Activated CD4-positive, alpha-beta T cell treated with anti-CD3 and anti-CD28 coated beads for 24 hours (primary cell): Measurements from ENCODE around the gene NAA40.
A peak's percentile ranks its signal among the peaks of the same experiment; 100 is the strongest.

Experiments used
- DNase-seq, 2 donors: peaks; one replicate each; pipeline ENCODE4 v3.0.0-alpha.2; 2020; ENCODE audit warnings: low read depth in 2 of 2

NAA40 gene

GRCh38 chr11:63938479-63939396 is at the start of gene NAA40:
TSS of gene NAA40 (plus strand) at chr11:63939002. CDS start at chr11:63939097, 95 bp downstream.
- peak; percentile 88 to 90 for DNase-seq

DNA sequence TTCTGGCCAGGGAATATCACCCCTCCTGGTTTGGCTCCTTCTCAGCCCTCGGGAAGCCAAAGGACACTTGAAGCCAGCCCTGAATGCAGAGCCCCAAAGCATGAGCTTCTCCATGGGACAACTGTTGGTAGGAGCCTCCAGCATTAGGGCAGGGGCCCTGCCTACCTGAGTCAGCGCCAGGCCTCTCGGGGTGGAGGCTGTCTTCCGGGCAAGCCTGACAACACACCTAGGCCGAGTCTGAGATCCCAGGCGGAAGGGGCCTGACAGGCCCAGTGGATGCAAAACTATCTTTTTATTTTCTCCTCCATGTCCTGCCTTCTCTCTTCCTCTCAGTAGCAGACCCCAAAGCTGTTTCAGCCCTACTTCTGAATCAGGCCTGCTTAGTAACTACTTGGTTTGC is 49.5 kb upstream of the NAA40 start:
- DNase-seq = no peak

DNA sequence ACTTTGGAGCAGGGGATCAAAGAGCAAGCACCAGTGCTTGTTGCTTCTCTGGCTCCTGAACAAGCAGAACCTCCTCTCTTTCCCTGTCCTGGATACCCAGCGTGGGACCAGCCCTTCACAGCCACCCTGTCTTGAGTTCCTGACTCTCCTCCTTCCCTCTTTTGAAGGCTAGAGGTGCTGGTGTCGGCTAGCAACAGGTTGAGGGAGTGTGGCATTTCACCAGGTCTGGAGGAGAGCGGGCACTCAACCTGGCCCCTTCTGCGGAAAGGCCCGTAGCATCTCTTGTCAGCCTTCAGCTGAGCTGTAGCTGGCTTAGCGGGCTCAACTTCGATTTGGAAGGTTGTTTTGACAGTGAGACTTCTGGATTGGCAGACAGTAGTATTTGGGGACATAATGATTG is 48.4 kb upstream of the NAA40 start:
- DNase-seq = no peak

GRCh38 chr11:63892228-63892627 is 46.6 kb upstream of the NAA40 start:
- no peak for DNase-seq

DNA sequence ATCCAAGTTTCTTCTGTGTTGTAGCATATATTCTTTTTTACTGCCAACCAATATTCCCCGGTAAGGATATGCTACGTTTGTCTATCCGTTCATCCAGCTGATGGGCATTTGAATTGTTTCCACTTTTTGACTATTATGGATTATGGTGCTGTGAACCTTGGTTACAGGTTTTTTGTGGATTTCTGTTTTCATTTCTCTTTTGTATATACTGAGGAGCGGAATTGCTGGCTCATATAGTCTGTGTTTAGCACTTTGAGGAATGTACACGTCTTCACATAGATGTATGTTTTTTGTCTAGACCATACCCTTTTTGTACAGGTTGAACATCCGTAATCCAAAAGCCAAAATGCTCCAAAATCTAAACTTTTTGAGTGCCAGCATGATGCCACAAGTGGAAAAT is 45.4 kb upstream of the NAA40 start:
- no peak for DNase-seq

DNA sequence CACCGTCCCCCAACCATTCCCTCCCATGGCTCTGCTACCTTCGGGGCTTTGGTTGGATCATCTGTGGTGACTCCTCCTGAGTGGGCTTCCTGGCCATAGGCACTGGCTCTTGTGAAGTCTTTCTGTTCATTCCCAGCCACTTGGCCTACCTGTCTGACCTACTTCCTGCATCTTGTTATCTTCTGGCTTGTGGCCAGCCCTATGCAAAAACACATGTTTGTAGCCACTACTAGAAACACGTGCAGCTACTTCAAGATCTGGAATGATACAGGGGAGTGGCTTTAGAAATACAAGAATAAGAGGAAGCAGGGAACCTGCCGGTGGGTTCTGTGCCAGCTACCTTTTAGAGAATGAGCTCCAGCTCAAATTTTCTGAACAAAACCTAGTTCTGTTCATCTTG is 42.7 kb upstream of the NAA40 start:
- DNase-seq = no peak

- DNase-seq = no peak
These were observed 41.2 kb upstream of the NAA40 start for GRCh38 chr11:63897459-63898146.

GRCh38 chr11:63901660-63902059 is 37.1 kb upstream of the NAA40 start:
- DNase-seq = no peak

DNA sequence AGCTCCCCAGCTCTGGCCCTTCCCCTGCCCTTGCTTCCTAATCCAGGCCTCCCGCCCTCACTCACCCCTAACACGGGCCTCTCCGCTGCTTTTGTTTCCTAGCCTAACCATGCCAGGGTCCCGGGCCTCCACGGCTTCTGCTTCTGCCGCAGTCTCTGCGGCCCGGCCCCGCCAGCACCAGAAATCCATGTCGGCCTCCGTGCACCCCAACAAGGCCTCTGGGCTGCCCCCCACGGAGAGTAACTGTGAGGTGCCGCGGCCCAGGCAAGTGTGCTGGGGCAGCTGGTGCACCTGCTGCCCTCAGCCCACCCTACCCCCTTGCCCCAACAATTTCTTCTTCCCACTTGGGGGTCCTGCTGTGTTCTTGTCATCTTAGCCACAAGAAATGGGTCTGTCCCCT is 34.9 kb upstream of the NAA40 start:
- no peak for DNase-seq

DNA sequence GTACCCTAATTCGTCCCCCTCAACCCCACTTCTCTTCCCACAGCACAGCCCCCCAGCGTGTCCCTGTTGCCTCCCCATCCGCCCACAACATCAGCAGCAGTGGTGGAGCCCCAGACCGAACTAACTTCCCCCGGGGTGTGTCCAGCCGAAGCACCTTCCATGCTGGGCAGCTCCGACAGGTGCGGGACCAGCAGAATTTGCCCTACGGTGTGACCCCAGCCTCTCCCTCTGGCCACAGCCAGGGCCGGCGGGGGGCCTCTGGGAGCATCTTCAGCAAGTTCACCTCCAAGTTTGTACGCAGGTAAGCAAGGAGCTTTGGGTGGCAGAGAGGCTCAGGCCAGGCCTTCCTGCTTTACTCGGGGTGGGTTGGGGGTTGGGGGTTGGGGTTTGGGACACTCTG is 34.1 kb upstream of the NAA40 start:
- DNase-seq = no peak

GRCh38 chr11:63905179-63905578 is 33.6 kb upstream of the NAA40 start:
- DNase-seq = no peak

- DNase-seq = no peak
These were observed 32.7 kb upstream of the NAA40 start for GRCh38 chr11:63906087-63906486.

DNA sequence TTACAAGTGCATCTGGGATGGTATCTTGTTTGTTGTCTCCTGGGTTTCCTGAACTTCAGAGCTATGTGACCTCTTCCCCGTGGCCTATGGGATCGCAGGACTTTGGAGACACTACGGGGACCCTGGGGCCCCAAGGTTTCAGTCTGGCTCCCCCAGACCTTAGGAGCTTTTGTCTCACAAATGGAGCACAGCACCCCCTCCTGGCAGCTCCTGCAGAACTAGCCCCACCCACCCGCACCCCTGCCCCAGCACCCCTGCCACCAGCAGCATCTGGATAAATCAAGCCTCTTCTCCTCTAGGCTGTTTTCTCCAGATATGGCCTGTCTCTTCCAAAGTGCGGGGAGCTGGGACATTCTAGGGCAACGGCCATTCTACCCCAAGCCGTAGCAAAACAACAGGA is 32.2 kb upstream of the NAA40 start:
- peak; percentile 38 to 39 for DNase-seq

- DNase-seq = no peak
These were observed 31.7 kb upstream of the NAA40 start for GRCh38 chr11:63907063-63907462.

GRCh38 chr11:63907808-63908530 is 30.8 kb upstream of the NAA40 start:
- no peak for DNase-seq

GRCh38 chr11:63908631-63909401 is 30.0 kb upstream of the NAA40 start:
- DNase-seq = no peak

GRCh38 chr11:63909591-63910506 is 29.0 kb upstream of the NAA40 start:
- DNase-seq = no peak

DNA sequence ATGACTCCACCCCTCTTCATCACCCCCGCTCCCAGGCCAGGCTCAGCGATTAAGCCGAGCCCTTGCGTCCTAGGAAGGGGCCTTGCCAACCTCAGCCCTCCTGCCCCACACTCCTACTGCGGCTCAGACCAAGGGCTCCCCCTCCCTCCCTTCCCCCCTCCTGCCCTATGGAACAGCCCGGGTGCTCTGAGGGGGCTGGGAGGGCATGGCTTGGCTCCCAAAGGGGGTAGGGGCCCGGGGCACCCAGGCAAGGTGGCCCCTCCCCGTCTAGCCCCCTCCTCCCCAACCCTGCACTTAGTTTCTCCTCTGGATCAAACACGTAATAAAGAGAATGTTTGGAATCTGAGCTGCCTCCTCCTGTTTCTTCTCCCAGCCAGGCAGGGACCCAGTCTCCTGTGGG is 28.1 kb upstream of the NAA40 start:
- DNase-seq = no peak

GRCh38 chr11:63911440-63911839 is 27.4 kb upstream of the NAA40 start:
- no peak for DNase-seq

DNA sequence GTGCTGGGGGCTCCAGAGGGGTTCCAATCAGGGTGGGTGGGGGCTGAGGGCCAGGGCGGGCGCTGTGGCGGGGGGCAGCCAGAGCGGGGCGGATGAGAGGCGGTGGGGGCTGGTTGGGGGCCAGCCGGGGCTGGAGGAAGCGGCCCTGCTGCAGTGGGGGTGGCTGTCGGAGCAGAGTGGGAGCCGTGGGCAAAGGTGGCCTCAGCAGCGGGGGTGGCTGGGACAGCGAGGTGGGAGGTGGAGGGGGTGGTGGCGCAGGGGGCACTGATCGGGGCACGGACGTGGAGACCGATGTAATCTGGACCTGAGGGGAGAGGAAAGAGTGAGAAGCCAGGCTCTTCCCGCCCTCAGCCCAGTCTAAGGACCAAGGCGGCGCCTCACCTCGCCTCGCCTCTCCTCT is 26.9 kb upstream of the NAA40 start:
- no peak for DNase-seq

DNA sequence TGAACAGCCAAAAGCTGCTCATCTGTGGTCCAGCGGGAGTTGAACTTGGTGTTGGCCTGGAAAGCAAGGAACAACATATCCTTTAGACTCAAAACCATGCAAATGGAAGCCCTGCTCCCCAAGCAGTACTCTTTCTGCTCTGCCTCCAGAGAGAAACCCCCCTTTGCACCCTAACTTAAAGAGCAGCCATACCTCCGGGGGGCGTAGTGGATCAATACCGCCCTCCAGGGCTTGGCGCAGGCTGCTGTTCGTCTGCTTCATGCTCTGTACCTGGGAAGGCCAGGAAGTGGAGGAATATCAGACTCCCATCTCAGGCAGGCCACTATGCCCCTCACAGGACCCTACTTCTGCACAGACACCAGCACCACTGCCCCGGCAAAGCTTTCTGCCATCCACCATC is 26.1 kb upstream of the NAA40 start:
- DNase-seq = no peak
